HG03025 (cell line): ENCODE data around the gene AGO3.
A peak's percentile ranks its signal among the peaks of the same experiment; 100 is the strongest.
"Not testable (repeated sequence)": the region's sequence is repeated elsewhere in the genome, so short reads cannot be mapped to it uniquely, and the experiment has no call there.

Source experiments
- ATAC-seq: cut with Tn5 transposase; IDR thresholded peaks from one replicate; pipeline ENCODE4 v1.9.1; 2021; ENCODE audit warnings: mild to moderate bottlenecking, moderate library complexity; ENCODE audit not compliant: unreplicated experiment, low FRiP score

Gene AGO3

DNA sequence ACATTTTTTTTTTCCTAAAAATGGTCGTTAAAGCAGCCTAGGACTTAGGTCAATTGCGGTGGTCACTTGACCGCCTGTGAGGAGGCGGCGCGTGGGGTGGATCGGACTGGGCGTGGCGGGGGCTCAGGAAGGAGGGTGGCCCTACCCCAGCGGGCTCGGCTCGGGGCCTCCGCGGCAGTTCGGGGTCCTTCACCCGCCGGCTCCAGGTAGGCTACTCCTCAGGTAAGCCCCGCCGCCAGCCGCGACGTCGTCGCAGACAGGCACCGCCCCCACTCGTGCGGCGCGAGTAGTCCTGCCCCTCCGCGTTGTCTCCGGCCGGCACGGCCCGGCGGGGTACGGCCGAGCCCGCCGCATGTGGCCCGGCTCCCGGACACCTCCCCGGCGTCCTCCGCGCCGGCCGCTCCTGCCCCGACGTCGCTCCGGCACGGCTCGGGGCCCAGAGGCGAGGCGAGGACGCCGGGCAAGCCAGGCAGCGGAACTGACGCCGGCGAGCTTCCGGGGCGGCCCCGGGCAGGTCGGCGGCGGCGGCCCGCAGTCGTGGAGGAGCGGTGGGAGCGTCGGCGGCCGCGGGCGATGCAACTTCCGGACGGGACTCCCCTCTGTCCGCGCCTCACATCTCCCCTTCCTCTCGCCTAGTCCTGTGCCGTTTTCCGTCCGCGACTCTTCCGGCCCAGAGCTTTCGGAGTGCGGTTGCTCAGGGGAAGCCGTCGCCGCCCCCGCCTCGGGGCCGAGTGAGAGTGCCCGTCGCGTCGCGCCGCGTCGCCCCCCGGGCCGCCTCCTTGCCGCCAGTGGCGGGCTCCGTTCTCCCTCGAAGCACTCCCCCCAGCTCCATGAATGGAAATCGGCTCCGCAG is at the start of gene AGO3:
AGO3 (plus strand) TSS at position 513 of the 853 bp plus-strand sequence; CDS start at position 835, 322 bp downstream.
- peak; percentile 75 for ATAC-seq

DNA sequence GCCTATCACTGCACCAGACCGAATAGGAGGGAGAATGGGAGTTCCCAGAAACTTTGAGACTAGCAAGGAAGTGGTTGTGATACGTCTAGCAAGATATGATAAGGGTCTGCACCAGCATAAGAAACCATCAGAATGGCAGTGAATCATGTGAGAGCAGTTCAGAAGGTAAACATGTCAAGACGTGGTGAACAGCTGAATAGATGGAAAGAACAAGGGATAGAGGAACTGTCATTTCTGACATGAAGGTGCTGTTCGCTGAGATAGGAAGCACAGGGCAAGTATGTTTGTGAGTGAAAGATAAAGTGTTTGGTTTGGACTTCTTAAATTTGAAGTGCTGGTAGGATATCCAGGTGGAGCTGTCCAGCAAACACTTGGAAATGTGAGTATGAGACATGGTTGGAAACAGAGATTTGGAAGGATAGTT is 49.0 kb upstream of the AGO3 start:
- ATAC-seq = no peak

DNA sequence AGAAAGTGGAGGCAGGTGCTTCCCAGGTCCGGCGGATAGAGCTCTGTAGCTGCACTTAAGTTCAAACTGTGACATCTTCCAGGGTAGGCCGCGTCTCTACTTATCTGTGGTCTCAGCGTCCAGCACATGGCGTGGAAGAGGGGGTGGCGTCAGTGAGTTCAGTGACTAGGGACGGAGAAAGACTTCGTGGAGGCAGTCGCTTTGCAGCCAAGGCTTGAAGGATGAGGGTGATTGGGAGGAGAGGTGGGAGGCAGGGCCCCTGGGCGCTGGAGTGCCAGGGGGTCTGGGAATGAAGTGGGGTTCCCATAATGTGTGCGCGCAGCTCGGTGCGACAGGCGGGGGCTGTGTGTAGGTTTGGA is 48.3 kb upstream of the AGO3 start:
- no peak for ATAC-seq

DNA sequence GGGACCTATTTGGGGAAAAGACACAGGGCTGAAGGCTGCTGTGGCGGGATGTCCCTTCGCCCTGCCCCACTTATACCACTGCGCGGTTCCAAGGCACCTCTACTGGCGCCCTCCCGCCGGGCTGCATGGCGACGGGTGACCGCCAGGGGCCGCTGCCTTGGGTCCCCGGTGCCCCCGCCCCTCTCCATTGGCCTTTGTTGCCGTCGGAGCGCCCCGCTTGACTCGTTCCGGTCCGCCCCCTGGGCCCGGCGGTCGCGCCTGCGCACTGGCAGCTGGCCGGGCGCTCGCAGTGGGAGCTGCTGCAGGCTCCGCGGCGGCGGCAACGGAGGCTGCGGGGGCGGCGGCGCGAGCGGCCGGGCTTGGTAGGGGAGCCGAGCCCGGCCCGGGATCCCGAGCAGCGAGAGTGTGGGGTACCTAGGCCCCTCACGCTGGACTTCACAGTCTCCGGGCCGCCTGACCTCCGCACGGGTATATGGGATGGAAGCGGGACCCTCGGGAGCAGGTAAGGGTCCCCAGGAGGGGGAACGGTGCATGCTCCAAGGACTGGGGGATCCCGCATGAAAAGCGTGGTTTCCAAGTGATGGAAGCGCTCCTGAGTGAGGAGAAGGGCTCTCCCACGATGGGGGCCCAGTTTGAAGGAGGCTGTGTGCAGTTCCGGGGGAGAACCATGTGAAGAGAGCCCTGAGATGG is 47.8 kb upstream of the AGO3 start, which contains the start of gene AGO1:
AGO1 (plus strand) TSS at position 265 of the 690 bp plus-strand sequence; CDS start at position 478, 213 bp downstream.
- peak; percentile 73 for ATAC-seq

DNA sequence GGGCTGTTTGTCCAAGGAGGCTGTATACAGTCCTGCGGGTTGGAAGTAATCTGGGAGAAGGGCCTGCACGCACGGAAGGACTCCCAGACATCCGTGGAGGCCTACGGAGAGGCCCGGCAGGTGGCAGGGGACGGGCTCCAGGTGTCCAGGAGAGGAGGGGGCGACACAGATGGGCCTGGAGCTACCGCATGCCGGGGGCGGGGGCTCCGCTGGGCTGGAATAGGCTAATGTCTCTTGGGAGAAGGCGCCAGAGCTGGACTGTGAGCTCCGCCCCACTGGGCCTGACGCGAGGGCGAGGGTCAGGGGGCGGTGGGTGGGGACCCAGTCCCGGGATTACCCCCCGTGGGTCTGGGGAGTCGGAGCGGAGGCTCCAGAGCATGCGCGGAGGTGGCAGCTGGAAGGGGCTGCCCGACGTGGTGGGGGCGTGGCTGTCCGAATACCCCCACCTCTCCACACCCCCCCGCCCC is 47.2 kb upstream of the AGO3 start:
- ATAC-seq = peak; percentile 14

DNA sequence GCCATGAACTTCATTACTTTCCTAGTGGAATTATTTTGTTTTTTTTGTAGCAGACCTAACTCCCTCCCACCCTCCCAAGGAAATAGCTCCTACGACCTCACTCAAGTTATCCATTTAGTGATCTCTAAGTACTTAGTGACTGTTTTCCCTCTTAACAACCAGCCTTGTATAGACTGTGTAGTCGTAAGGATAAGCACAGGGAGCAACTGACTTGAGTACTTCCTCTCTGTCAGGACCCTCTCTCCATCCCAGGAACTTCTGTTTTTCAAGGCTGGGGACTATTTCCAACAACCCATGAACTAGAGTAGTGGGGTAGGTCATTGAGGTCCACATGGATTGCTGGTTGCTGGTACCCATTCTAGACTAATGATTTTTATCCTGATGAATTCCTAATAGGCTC is 46.0 kb upstream of the AGO3 start:
- ATAC-seq = no peak

DNA sequence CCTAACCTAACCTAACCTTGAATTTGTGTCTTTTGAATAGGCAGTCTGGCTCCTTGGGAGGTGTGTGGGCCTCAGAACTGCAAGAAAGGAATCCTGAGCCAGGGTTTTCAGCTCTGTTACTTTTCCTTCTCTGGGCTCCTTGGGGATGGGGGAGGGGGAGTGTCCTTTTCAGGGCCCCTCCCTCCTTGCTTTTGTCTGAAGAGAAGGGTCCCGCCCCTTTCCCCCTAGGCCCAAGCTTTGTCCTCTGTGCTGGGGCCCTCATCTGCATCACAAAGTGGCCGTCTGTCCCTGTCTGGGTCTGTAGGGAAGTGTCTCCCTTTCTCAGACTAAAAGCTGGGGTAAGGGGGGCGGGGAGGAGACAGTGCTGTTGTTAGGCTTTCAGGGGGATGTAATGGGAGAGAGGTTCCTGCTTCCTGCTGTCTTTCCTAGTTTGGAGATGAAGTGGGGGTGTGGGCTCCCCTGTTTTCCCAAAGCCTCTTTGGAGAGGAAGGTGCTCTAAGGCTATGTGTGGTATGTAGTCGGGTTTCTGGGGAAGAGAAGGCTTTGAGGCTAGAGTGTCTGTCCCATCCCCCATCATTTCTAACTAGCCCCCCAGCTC is 44.8 kb upstream of the AGO3 start:
- ATAC-seq = no peak

DNA sequence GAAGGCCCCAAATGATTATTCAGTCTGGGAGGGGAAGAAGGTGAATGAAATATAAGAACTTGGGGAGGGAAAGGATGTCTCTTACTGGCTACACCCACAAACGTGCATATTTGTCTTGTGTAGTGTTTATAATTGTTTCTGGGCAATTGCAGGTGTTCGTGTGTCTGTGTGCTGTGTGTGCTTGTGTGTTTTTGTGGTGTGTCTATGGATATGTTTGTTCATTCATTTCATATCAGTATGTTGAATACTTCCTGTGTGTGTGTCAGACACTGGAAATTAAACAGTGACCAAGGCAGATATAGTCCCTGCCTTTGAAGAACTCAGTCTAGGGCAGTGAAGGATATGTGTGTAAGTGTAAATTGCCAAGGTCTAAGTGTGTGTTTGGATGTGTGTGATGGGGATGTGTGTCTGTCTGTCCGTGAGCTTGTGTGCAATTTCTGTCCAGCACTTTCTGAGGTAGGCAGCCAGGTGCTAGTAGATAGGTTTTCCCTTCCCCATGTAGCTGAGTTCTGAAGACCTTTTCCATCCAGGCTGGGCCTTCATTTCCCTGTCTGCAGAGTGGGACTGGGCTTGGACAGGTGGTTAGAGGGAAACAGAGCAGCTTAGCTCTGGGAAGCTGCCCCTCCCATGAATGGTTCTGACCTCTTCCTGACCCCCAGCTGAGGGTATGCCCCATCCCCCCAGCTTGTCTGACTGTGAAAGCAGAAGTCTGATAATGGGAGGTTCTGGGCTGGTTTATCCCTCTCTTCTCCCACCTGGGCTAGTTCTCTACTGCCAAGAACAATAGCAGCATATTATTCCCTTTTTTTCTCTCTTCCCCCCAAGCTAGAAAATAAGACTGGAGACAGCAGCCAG is 44.1 kb upstream of the AGO3 start:
- no peak for ATAC-seq

DNA sequence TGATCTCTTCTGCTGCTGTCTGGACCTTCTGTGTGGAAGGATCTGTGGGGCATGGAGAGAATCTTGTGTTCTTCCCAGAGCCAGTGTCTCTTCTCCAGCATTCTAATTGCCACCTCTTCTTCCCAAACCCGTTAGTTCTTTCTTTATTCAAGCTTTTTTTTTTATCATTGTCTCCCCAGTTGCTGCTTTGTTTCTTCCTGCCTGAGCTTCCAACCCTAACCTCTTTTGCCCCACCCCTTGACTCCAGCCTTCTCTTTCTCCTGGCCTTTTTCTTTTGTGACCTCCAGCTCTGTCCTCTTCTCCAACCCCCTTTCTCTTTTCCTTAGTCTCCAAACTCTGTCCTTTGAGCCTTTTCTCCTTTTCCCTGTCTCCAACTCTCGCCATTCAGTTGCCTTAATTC is 43.4 kb upstream of the AGO3 start:
- no peak for ATAC-seq

DNA sequence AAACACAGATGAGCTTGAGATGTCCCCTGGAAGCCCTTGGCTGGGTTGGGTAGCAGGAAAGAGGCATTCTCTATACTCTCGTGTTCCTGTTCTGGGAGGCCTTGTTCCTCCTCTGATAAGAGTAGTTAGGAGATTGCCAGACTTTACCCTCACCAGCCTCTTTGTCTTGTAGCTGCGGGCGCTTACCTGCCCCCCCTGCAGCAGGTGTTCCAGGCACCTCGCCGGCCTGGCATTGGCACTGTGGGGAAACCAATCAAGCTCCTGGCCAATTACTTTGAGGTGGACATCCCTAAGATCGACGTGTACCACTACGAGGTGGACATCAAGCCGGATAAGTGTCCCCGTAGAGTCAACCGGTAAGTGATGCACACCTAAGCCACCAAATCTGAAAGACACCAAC is 42.6 kb upstream of the AGO3 start:
- ATAC-seq = no peak

DNA sequence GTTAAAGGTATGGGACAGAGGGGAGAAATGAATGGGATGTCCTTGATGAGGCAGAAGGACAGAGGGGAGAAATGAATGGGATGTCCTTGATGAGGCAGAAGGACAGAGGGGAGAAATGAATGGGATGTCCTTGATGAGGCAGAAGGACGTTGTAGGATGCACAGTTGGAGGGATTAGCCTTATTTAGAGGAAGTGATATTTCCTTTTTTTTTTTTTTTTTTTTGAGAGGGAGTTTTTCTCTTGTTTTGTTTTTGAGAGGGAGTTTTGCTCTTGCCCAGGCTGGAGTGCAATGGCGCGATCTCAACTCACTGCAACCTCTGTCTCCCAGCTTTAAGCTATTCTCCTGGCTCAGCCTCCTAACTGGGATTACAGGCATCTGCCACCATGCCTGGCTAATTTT is 41.9 kb upstream of the AGO3 start:
- ATAC-seq = not testable (repeated sequence)

DNA sequence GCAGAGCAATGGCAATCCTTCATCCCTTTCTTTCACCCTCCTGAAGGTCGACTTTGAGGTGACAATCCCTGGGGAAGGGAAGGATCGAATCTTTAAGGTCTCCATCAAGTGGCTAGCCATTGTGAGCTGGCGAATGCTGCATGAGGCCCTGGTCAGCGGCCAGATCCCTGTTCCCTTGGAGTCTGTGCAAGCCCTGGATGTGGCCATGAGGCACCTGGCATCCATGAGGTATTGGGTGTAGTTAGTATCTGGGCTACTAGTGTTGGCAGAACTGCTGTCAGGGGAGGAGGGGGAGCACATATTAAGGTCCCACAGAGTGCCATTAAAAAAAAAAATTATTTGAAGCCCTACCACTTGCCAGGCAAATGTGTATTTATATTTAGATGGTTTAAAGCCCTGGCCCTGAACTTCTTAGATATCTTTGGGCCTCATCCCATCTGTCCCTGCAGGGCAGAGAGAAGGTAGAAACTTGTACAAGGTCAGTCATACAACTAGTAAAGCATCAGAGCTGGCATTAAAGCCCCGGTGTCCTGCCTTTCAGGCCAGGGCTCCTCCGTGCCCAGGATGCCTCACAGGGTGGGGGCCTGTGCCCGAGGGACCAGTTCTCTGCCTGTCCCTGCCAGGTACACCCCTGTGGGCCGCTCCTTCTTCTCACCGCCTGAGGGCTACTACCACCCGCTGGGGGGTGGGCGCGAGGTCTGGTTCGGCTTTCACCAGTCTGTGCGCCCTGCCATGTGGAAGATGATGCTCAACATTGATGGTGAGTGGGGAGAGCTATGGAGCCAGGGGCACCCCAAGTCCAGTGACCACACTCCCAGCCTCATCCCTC is 37.6 kb upstream of the AGO3 start:
- ATAC-seq = no peak

DNA sequence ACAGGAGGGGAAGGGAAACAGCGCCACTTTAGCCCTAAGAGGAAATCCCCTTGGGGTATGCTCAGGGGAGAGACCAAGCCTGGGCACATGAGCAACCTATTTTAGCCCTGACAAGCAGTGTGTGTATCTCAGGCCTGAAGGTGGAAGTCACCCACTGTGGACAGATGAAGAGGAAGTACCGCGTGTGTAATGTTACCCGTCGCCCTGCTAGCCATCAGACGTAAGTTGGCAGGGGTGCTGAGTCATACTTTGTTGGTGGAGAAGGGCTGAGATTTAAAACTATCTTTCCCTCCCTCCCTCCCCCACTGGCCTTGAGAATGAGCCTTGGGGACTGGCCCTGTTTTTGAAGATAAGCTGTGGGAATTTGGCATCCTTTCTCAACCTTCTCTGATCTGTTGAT is 36.7 kb upstream of the AGO3 start:
- ATAC-seq = no peak

DNA sequence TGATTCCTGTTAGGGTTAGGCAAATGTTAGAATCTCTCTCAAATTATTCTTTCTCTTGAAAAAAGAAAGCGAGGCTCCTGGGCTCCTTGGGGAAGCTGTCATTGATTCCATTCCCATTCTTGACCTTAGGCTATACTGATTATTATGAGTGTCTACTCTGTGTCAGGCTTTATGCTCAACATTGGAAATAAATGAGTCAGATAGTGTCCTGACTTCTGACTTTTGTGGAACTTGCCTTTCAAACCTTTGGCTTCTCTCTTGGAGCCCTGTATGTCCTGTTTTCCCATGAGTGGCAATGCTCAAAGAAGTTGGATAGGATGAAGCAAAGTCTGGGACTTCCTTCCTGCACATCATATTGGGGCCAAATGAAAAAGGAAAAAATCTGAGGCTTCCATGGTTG is 36.2 kb upstream of the AGO3 start:
- ATAC-seq = no peak

DNA sequence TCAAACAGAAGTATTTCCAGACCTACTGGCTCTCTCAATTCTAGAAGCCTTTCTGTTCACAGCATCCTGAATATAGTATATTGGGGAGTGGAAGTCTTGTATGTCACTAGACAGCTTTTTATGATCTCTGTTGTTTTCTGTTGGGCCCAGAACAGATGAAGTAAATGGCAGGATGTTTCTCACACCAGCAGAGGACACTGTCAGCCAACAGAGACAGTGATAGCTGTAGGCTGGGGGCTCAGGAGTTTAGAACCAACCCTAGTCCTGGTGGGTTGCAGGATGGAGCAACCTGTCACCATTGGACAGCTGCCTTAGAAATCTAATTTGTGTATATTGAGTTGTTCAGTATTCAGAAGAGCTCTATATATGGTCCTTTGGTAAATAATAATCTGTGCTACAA is 31.0 kb upstream of the AGO3 start:
- ATAC-seq = no peak

DNA sequence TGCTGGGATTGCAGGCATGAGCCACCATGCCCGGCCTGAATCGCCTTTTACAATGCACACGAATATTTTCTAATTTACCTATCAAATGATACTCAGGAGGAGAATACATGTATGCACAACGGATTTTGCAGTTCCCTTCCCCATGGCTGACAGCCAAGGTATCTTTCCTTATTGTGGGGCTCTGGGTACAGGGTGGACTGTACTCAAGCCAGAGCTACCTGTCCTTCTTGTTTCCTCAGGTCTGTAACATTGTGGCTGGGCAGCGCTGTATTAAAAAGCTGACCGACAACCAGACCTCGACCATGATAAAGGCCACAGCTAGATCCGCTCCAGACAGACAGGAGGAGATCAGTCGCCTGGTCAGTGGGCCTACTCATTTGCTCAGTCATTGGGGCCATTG is 29.7 kb upstream of the AGO3 start:
- no peak for ATAC-seq

DNA sequence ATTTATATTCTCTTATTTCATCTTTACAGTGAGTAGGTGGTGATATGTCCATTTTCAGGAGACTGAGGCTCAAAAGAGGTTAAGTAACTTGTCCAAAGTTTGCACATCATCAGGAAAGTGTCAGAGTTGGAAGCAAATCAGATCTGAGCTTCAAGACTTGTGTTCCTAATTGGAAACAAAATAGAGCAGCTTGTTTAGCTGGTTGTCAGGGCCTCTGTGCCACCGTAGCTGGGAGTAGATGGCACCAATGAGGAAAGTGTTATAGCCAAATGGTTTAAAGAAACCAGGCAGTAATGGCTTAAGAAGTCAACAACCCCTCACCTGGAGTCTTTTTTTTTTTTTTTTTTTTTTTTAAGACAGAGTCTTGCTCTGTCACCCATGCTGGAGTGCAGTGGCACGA is 28.2 kb upstream of the AGO3 start:
- no peak for ATAC-seq

DNA sequence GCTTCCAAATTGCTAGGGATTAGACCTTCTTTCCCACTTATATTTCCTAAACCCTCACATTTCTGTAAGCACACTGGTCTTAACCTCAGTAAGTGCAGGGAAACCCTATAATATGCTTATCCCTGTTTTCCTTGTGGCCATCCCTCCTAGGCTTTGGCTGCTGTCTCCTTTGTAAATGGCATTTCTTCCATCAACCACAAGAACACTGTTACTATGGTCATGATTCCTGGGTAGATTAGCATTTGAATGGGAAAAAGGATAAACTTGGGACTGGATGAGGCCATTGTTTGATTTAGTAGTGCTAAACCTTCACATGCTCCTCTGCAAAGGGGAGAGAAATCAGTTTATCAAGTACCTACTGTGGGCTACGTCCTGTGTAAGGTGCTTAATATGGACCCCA is 16.2 kb upstream of the AGO3 start:
- ATAC-seq = no peak

DNA sequence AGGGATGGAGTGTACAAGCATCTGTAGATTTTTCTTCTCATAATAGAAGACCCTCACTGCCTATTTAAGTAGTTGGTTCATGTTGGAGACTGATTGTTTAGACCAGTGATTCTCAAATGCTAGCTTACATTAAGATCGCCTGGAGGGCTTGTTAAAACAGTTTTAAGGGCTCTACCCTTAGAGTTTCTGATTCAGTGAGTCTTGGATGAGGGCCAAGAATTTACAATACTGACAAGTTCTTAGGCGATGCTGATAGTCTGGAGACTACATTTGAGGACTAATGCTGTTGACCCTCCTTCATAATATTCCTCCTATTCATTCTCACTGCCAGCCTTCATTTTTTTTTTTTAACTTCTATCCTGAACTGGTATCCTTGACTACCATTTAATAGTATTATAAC is 15.2 kb upstream of the AGO3 start:
- no peak for ATAC-seq

DNA sequence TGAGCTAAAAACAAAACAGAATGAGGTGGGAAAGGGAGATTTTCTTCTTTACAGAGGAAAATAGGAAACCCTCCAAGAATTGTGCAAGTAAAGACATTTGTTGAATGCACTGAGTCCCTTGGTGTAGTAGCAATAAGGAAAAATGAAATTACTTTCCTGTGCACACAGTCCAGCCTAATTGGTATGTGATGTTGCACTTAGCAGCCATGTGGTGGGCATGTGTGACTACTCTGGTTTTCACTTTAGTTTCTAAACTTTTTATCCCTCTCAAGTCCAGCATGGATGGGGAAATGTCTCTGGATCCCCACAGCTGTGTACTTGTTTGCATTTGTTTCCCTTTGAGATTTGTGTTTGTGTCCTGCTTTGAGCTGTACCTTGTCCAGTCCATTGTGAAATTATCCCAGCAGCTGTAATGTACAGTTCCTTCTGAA is 7.1 kb upstream of the AGO3 start:
- ATAC-seq = no peak
